Measurements from ENCODE around the gene RAB1B. TPM values are rescaled to one million over a fixed set of nuclear protein-coding genes. Genes with fewer than 3 reads are reported as not detected.
"Not testable (repeated sequence)": the region's sequence is repeated elsewhere in the genome, so short reads cannot be mapped to it uniquely, and the experiment has no call there.

RAB1B gene
- total RNA-seq, 1 donor from 2014 or later, result 102 TPM

GRCh38 chr11:66272596-66272995 lies 4.2 kb downstream of the RAB1B start:
- Mint-ChIP-seq H3K4me1 (ENCODE audit: low read depth) (peaks cover 9% of the 10 kb centered on the region), H3K36me3 (ENCODE audit: insufficient read depth) (peaks cover 12% of the 10 kb centered on the region), H3K27ac (no peak overlapping the region), H3K4me3 (ENCODE audit: low read depth) (no peak overlapping the region), H3K9me3 (ENCODE audit: low read depth) (no peaks in the 10 kb centered on the region), H3K27me3 (no peaks in the 10 kb centered on the region)
- DNase-seq (ENCODE audit: low spot score, unreplicated experiment), result no peak
- no peak for TF ChIP-seq CTCF (IDR thresholded peaks at IDR 0.05; ENCODE audit: unreplicated experiment)

- DNase-seq (ENCODE audit: low spot score, unreplicated experiment), result no peak
- no peak overlapping the region for H3K27ac Mint-ChIP-seq
- no peaks in the 10 kb centered on the region for H3K9me3 Mint-ChIP-seq (ENCODE audit: low read depth)
- H3K36me3 Mint-ChIP-seq (ENCODE audit: insufficient read depth), result peaks cover 12% of the 10 kb centered on the region
- H3K27me3 Mint-ChIP-seq, result no peaks in the 10 kb centered on the region
- no peak for TF ChIP-seq CTCF (IDR thresholded peaks at IDR 0.05; ENCODE audit: unreplicated experiment)
- H3K4me1 Mint-ChIP-seq (ENCODE audit: low read depth), result peaks cover 6% of the 10 kb centered on the region
- H3K4me3 Mint-ChIP-seq (ENCODE audit: low read depth), result no peak overlapping the region
Measured at GRCh38 chr11:66274219-66274618, 5.8 kb downstream of the RAB1B start.

- Mint-ChIP-seq H3K27ac (no peak overlapping the region), H3K4me1 (ENCODE audit: low read depth) (peaks cover 8% of the 10 kb centered on the region), H3K9me3 (ENCODE audit: low read depth) (no peaks in the 10 kb centered on the region), H3K36me3 (ENCODE audit: insufficient read depth) (peaks cover 12% of the 10 kb centered on the region), H3K4me3 (ENCODE audit: low read depth) (no peak overlapping the region), H3K27me3 (peaks cover 3% of the 10 kb centered on the region)
- no peak for DNase-seq (ENCODE audit: low spot score, unreplicated experiment)
- TF ChIP-seq CTCF (IDR thresholded peaks at IDR 0.05; ENCODE audit: unreplicated experiment), result no peak
Measured at GRCh38 chr11:66275396-66275795, 7.0 kb downstream of the RAB1B start.

- Mint-ChIP-seq H3K27me3 (peaks cover 6% of the 10 kb centered on the region), H3K27ac (no peak overlapping the region), H3K4me3 (ENCODE audit: low read depth) (no peak overlapping the region), H3K36me3 (ENCODE audit: insufficient read depth) (peaks cover 12% of the 10 kb centered on the region), H3K4me1 (ENCODE audit: low read depth) (peaks cover 11% of the 10 kb centered on the region), H3K9me3 (ENCODE audit: low read depth) (no peaks in the 10 kb centered on the region)
- no peak for TF ChIP-seq CTCF (IDR thresholded peaks at IDR 0.05; ENCODE audit: unreplicated experiment)
- no peak for DNase-seq (ENCODE audit: low spot score, unreplicated experiment)
Measured at GRCh38 chr11:66275984-66276612, 7.7 kb downstream of the RAB1B start.

GRCh38 chr11:66276619-66277018 lies 8.2 kb downstream of the RAB1B start:
- not testable (repeated sequence) for H3K27ac Mint-ChIP-seq; H3K4me3 Mint-ChIP-seq (ENCODE audit: low read depth); H3K27me3 Mint-ChIP-seq; DNase-seq (ENCODE audit: low spot score, unreplicated experiment); H3K9me3 Mint-ChIP-seq (ENCODE audit: low read depth)
- Mint-ChIP-seq H3K4me1 (ENCODE audit: low read depth) (peaks cover 13% of the 10 kb centered on the region), H3K36me3 (ENCODE audit: insufficient read depth) (peaks cover 12% of the 10 kb centered on the region)

GRCh38 chr11:66277064-66277463 lies 8.6 kb downstream of the RAB1B start:
- H3K27ac Mint-ChIP-seq; H3K9me3 Mint-ChIP-seq (ENCODE audit: low read depth); H3K27me3 Mint-ChIP-seq; DNase-seq (ENCODE audit: low spot score, unreplicated experiment); H3K4me3 Mint-ChIP-seq (ENCODE audit: low read depth): not testable (repeated sequence)
- H3K4me1 Mint-ChIP-seq (ENCODE audit: low read depth), result peaks cover 13% of the 10 kb centered on the region
- peaks cover 12% of the 10 kb centered on the region for H3K36me3 Mint-ChIP-seq (ENCODE audit: insufficient read depth)

All from progenitor cell of endocrine pancreas (in vitro differentiated cells).